HEK293T (cell line): Measurements from ENCODE around the gene SLC30A7.
"Not testable (repeated sequence)": the region's sequence is repeated elsewhere in the genome, so short reads cannot be mapped to it uniquely, and the experiment has no call there.

Experiments used
- CTCF ChIA-PET: fragments of 350-600 bp; formaldehyde crosslinking; extraction: SDS; loops from one replicate; lab custom pipeline; 2021; ENCODE audit warnings: antibody characterized with exemption, inconsistent platforms; lab: Yijun Ruan, JAX
- POLR2A ChIA-PET: fragments of 350-600 bp; formaldehyde crosslinking; extraction: SDS; loops from one replicate; lab custom pipeline; 2020; ENCODE audit warnings: antibody characterized with exemption, inconsistent platforms; lab: Yijun Ruan, JAX
- DNase-seq: peaks from one replicate; pipeline ENCODE4 v3.0.0; 2012; ENCODE audit warnings: mixed read lengths; ENCODE audit errors: extremely low spot score
- ARNT ChIP-seq: fragments of 450-650 bp; IDR thresholded peaks from 2 replicates; pipeline ENCODE4 v1.6.1; 2017; ENCODE audit warnings: mild to moderate bottlenecking
- BHLHE40 ChIP-seq: fragments of 450-650 bp; IDR thresholded peaks from 2 replicates; pipeline ENCODE4 v1.6.1; 2016; ENCODE audit warnings: mild to moderate bottlenecking, moderate library complexity, borderline replicate concordance
- CTBP1 ChIP-seq: fragments of 450-650 bp; IDR thresholded peaks from 2 replicates; pipeline ENCODE4 v1.6.1; 2016; ENCODE audit warnings: borderline replicate concordance
- ELF4 ChIP-seq: fragments of 450-650 bp; IDR thresholded peaks from 2 replicates; pipeline ENCODE4 v1.6.1; 2017; ENCODE audit warnings: antibody characterized with exemption
- FOXA1 ChIP-seq: fragments of 450-650 bp; IDR thresholded peaks from 2 replicates; pipeline ENCODE4 v1.6.1; 2016; ENCODE audit warnings: mild to moderate bottlenecking
- FOXK2 ChIP-seq: fragments of 450-650 bp; IDR thresholded peaks from 2 replicates; pipeline ENCODE4 v1.6.1; 2016; ENCODE audit warnings: mild to moderate bottlenecking
- FOXM1 ChIP-seq: fragments of 450-650 bp; IDR thresholded peaks from 2 replicates; pipeline ENCODE4 v1.6.1; 2017; ENCODE audit warnings: mild to moderate bottlenecking, borderline replicate concordance
- HDGF ChIP-seq: fragments of 450-650 bp; IDR thresholded peaks from 2 replicates; pipeline ENCODE4 v1.6.1; 2017; ENCODE audit warnings: antibody characterized with exemption, borderline replicate concordance
- L3MBTL2 ChIP-seq: fragments of 450-650 bp; conservative IDR thresholded peaks from 2 replicates; pipeline ENCODE4 v1.6.1; 2016; ENCODE audit warnings: mild to moderate bottlenecking
- LEF1 ChIP-seq: fragments of 450-650 bp; IDR thresholded peaks from 2 replicates; pipeline ENCODE4 v1.6.1; 2017; ENCODE audit warnings: mild to moderate bottlenecking, borderline replicate concordance
- NFRKB ChIP-seq: fragments of 450-650 bp; IDR thresholded peaks from 2 replicates; pipeline ENCODE4 v1.6.1; 2016; ENCODE audit warnings: mild to moderate bottlenecking, moderate library complexity
- PKNOX1 ChIP-seq: fragments of 450-650 bp; IDR thresholded peaks from 2 replicates; pipeline ENCODE4 v1.6.1; 2016
- SP1 ChIP-seq: fragments of 450-650 bp; IDR thresholded peaks from 2 replicates; pipeline ENCODE4 v1.6.1; 2017
- SUZ12 ChIP-seq: fragments of 450-650 bp; IDR thresholded peaks from 2 replicates; pipeline ENCODE4 v1.6.1; 2016; ENCODE audit warnings: mild to moderate bottlenecking
- TARDBP ChIP-seq: fragments of 450-650 bp; IDR thresholded peaks from 2 replicates; pipeline ENCODE4 v1.6.1; 2016
- ZNF384 ChIP-seq: fragments of 450-650 bp; IDR thresholded peaks from 2 replicates; pipeline ENCODE4 v1.6.1; 2016

SLC30A7 gene

GRCh38 chr1:100881687-100882086 is 14.2 kb upstream of the SLC30A7 start:
- POLR2A ChIA-PET, result interaction anchor here (5.9 kb wide), 1 partner anchor 13 kb away, joined by 39 read pairs; the partner anchor contains the start of genes EXTL2 and SLC30A7
- CTCF ChIA-PET, result no interaction called here
- TF ChIP-seq NFRKB (no peak), SP1 (no peak), CTBP1 (no peak), LEF1 (no peak), SUZ12 (no peak), ARNT (no peak), FOXM1 (no peak), ELF4 (no peak), HDGF (no peak)
- no peak for DNase-seq

GRCh38 chr1:100882698-100883097 is 13.2 kb upstream of the SLC30A7 start:
- ChIA-PET CTCF (no interaction called here), POLR2A (interaction anchor here (5.9 kb wide), 1 partner anchor 12 kb away, joined by 39 read pairs; the partner anchor contains the start of genes EXTL2 and SLC30A7)
- TF ChIP-seq ZNF384 (no peak), TARDBP (no peak), BHLHE40 (no peak), FOXM1 (no peak), FOXK2 (no peak), FOXA1 (no peak), NFRKB (no peak), HDGF (no peak)
- no peak for DNase-seq

GRCh38 chr1:100883963-100884362 is 11.9 kb upstream of the SLC30A7 start:
- DNase-seq, result peak; percentile 34
- CTCF ChIA-PET, result interaction anchor here (0.6 to 1.6 kb wide), 4 partner anchors 10 to 441 kb away, joined by 3 read pairs; no protein-coding TSS in a partner anchor
- POLR2A ChIA-PET, result interaction anchor here (5.9 kb wide), 1 partner anchor 11 kb away, joined by 39 read pairs; the partner anchor contains the start of genes EXTL2 and SLC30A7
- TF ChIP-seq PKNOX1 (peak; percentile 43; the same call in 1 of the 2 replicates), NFRKB (no peak)

GRCh38 chr1:100889007-100889406 is 6.9 kb upstream of the SLC30A7 start:
- POLR2A ChIA-PET, DNase-seq, CTCF ChIA-PET: not testable (repeated sequence)

GRCh38 chr1:100889869-100890482 is 5.9 kb upstream of the SLC30A7 start:
- POLR2A ChIA-PET, CTCF ChIA-PET, DNase-seq: not testable (repeated sequence)

- TF ChIP-seq FOXK2, result no peak
- TF ChIP-seq PKNOX1, result no peak
- TF ChIP-seq L3MBTL2, result no peak
- TF ChIP-seq LEF1, result no peak
- no peak for TF ChIP-seq NFRKB
- TF ChIP-seq ZNF384, result no peak
- no peak for TF ChIP-seq ARNT
- TF ChIP-seq SUZ12, result no peak
- no peak for TF ChIP-seq TARDBP
- no peak for DNase-seq
- CTCF ChIA-PET, result no interaction called here
- POLR2A ChIA-PET, result no interaction called here
Measured at GRCh38 chr1:100891380-100891779, 4.5 kb upstream of the SLC30A7 start.

GRCh38 chr1:100892554-100892953 is 3.3 kb upstream of the SLC30A7 start:
- CTCF ChIA-PET, result no interaction called here
- TF ChIP-seq L3MBTL2, result no peak
- no peak for TF ChIP-seq PKNOX1
- TF ChIP-seq ELF4, result no peak
- TF ChIP-seq BHLHE40, result no peak
- no peak for TF ChIP-seq NFRKB
- no peak for TF ChIP-seq SP1
- TF ChIP-seq FOXK2, result no peak
- no peak for TF ChIP-seq HDGF
- POLR2A ChIA-PET, result no interaction called here
- DNase-seq, result no peak

- ChIA-PET POLR2A (interaction anchor here (1.3 to 2.0 kb wide), 3 partner anchors 13 to 36 kb away, joined by 3 to 7 read pairs (median 5); no protein-coding TSS in a partner anchor), CTCF (interaction anchor here (0.6 kb wide), 1 partner anchor 10 kb away, joined by 3 read pairs; no protein-coding TSS in a partner anchor)
- no peak for TF ChIP-seq L3MBTL2
- no peak for TF ChIP-seq ELF4
- no peak for TF ChIP-seq FOXA1
- no peak for TF ChIP-seq FOXK2
- no peak for TF ChIP-seq NFRKB
- no peak for DNase-seq
Measured at GRCh38 chr1:100893718-100894117, 2.2 kb upstream of the SLC30A7 start.
